LNCaP clone FGC (cell line): Measurements from ENCODE around the gene ARFIP1.

Source experiments
- DNase-seq: peaks from one replicate; pipeline ENCODE4 v3.0.0-alpha.2; 2011; ENCODE audit warnings: low read depth
- H3K4me3 ChIP-seq: 2 replicates; pipeline ENCODE4 v1.5.1; 2011; ENCODE audit warnings: mild to moderate bottlenecking, low read depth, low read length, control low read depth
- CTCF ChIP-seq: IDR thresholded peaks from 2 replicates; pipeline ENCODE4 v1.5.1; 2012; ENCODE audit warnings: mild to moderate bottlenecking; ENCODE audit not compliant: control insufficient read depth, insufficient read depth; ENCODE audit errors: extremely low read depth

The ARFIP1 gene

GRCh38 chr4:152773953-152774352 is 5.8 kb upstream of the ARFIP1 start:
- no peak for DNase-seq
- no peak overlapping the region for H3K4me3 ChIP-seq
- TF ChIP-seq CTCF = no peak

- TF ChIP-seq CTCF = no peak
- DNase-seq = no peak
- no peak overlapping the region for H3K4me3 ChIP-seq
Measured at GRCh38 chr4:152776352-152776751, 3.4 kb upstream of the ARFIP1 start.

- no peak for TF ChIP-seq CTCF
- H3K4me3 ChIP-seq = no peak overlapping the region
- DNase-seq = no peak
Measured at GRCh38 chr4:152777488-152777887, 2.3 kb upstream of the ARFIP1 start.

GRCh38 chr4:152778656-152779512 is 870 bp upstream of the ARFIP1 start:
- no peak for DNase-seq
- TF ChIP-seq CTCF = no peak
- peak overlapping the region; percentile 85 for H3K4me3 ChIP-seq

- no peak for DNase-seq
- TF ChIP-seq CTCF = no peak
- H3K4me3 ChIP-seq = peak overlapping the region; percentile 85
Measured at GRCh38 chr4:152780267-152780778, 569 bp downstream of the ARFIP1 start.

- TF ChIP-seq CTCF = peak; percentile 46
- no peak overlapping the region for H3K4me3 ChIP-seq
- DNase-seq = peak; percentile 45
Measured at GRCh38 chr4:152784490-152785350, 5.0 kb downstream of the ARFIP1 start.
